ENCODE results near the gene TMC6. TPM values are rescaled to one million over a fixed set of nuclear protein-coding genes. Genes with fewer than 3 reads are reported as not detected.
"Not testable (repeated sequence)": the region's sequence is repeated elsewhere in the genome, so short reads cannot be mapped to it uniquely, and the experiment has no call there.

The TMC6 gene
- total RNA-seq, 1 experiment from 2014 or later: not detected

GRCh38 chr17:78154903-78155811 lies 26.6 kb upstream of the TMC6 start:
- no peak for DNase-seq (ENCODE audit: low read depth)

DNA sequence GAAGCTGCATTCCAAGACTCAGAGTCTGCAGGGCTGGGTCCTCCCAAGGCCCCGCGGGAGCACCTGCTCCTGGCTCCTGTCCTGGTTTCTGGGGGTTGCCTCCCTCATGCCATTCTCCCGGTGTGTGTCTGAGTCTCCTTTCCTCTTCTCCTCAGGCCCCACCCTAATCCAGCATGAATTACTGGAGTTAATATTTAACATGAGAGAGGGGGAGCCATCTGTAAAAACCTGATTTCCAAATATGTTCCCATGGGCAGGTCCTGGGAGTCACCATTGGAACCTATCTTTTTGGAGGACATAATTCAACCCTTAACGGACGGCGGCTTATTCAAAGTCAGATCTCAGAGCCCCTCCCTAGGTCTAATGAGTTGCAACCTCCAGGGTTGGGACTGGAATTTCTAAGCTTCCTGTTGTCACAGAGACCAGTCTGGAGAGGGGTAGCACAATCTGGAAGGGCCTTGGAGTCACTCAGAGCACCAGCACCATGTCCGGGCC lies 23.0 kb upstream of the TMC6 start:
- DNase-seq (ENCODE audit: low read depth): peak; percentile 37

DNA sequence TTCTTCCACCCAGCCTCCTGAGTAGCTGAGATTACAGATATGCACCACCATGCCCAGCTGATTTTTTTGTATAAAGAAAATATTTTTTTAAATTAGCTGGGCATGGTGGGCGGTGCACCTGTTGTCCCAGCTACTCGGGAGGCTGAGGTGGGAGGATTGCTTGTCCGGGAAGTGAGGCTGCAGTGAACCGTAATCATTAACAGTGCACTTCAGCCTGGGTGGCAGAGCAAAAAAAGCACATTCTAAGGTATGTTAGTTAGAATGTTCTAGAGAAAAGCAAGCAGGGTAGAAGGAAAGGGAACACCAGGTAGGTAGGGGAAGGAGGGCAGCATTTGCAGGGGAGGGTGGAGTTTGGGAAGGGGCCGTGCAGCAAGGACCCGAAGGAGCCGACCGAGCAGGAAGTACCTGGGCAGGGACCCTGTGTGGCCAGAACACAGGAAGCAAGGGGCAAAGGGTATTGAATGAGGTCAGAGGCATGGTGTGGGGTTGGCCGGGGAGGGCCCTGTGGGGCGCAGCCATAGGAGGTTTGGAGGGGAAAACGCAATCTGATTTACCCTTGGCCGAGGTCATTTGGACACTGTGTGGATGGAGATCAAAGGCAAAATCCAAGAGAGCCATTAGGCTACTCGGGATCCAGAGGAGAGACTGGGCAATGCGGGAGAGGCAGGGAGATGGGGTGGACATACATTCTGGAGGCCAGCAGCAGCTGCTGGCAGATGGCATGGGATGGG lies 19.9 kb upstream of the TMC6 start:
- DNase-seq (ENCODE audit: low read depth): no peak

DNA sequence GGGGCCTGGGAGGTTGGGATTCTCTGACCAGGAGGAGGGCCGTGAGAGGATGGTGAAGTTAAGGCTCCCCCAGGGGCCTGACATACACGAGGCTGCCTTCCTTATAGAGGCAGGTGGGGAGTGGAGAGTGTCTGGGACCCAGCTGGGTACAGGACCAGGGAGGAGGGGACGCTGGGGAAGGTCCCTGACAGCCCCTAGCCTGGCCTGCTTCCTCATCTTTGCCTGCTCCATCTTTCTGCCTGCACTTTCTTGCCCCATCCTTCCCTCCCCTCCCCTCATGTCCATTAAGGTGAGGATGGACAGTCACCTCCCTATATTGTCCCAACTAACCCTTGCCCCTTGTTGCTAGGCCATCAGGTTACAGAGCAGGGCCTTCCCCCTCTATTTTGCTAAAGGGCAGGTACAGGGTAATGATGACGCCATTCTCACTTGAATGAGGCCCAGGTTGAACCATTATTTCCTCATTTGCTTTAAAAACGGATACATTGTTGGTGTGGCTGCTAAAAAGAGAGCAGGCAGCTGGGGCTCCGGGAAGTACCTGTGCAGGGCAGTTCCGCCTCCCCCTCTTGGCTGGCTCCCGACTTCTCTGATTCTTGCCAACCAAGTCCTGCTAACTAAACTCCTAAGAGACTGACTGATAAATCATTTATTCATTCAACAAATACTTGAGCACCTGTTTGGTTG lies 18.9 kb upstream of the TMC6 start:
- DNase-seq (ENCODE audit: low read depth): no peak

GRCh38 chr17:78146881-78147280 lies 18.3 kb upstream of the TMC6 start:
- DNase-seq (ENCODE audit: low read depth): no peak

DNA sequence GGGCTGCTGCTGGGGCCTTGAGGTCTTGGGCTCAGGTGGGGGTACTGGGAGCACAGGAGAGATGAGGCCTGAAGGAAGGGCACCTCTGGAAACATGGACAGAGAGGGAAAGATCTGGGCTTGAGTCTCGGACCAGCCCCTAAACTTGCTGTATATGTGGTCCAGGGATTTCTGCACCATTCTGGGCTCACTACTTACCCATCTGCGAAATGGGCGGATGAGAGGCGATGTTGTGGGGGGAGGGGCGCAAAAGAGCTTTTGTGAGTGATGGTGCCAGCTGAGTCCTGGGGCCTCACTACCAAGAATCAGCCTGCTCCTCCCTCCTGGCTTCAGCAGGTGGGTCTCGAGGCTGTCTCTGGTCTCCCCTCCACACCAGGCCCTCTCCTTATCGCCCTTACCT lies 17.9 kb upstream of the TMC6 start:
- no peak for DNase-seq (ENCODE audit: low read depth)

- peak; percentile 56 for DNase-seq (ENCODE audit: low read depth)
Observed at GRCh38 chr17:78144736-78145641, 16.4 kb upstream of the TMC6 start.

GRCh38 chr17:78144147-78144719 lies 15.7 kb upstream of the TMC6 start:
- peak; percentile 61 for DNase-seq (ENCODE audit: low read depth)

DNA sequence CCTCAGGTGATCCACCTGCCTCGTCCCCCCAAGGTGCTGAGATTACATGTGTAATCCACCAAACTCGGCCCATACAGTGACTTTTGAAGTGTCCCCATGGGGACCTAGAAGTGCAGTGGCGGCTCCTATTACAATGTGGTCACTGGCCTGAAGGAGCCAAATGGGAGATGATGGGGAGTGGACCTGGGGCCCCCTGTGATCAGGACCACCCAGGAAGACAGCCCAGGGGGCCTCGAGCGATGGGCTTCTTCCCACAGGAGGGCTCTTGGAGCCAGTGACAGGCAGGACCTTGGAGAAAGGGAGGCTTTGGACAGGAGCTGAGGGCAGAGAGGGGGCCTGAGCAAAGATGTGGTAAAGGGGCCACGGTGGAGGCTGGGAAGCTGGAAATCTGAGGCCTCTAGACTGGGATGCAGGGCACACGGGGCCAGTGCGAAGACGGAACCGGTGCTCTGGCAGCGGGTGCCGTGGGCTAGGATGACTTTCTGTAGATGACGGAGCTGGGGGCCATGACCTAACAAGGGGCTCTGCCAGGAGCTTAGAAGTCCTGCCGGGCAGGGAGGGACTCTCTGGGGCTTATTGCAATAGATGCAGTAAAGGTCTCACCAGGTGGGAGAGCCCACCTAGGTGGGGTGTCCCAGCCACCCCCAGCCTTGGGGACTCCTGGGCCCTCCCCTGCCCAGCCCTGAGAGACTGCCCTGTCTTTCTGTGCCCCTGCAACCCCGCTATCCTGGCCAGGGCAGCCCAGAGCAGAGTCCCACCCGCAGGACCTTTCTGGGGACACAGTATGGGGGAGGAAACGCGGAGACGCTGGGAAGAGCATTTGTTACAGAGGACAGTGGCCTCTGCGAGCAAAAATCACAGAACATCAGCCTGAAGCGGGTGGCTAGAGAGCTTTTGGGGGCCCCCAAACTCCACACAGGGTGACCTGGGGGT lies 14.9 kb upstream of the TMC6 start:
- no peak for DNase-seq (ENCODE audit: low read depth)

- peak; percentile 61 for DNase-seq (ENCODE audit: low read depth)
Observed at GRCh38 chr17:78142119-78142861, 13.7 kb upstream of the TMC6 start.

- DNase-seq (ENCODE audit: low read depth): no peak
Observed at GRCh38 chr17:78141437-78142118, 13.0 kb upstream of the TMC6 start.

DNA sequence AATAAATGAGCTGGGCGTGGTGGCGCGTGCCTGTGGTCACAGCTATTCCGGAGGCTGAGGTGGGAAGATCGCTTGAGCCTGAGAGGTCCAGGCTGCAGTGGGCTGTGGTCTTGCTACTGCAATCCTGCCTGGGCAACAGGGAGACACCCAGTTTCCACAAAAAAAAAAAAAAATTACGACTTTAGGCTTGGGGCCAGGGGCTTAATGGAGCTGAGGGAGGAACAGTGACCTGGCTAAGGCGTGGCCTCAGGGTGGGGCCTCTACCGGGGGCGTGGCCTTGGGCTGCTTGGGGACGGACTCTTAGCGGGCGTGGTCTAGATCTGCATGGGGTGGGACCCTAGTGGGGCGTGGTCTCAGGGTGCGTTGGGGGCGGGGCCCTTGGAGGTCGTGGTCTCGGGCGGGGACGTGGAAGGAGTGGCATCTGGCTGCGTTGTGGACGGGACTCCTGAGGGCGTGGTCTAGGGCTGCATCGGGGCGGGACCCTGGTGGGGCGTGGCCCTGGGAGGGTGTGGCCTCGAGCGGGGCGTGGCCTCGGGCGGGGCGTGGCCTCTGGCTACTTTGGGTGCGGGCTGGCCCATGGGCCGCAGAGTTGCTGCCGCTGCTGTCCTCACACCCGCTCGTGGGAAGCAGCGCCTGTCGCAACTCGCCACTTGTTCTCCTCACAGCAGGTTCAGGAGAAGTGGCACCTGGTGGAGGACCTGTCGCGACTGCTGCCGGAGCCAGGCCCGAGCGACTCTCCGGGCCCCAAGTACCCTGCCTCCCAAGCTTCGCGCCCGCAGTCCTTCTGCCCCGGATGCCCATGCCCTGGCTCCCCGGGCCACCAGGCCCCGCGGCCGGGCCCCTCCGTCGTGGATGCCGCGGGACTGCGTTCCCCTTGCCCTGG lies 11.9 kb upstream of the TMC6 start:
- DNase-seq (ENCODE audit: low read depth): peak; percentile 91

DNA sequence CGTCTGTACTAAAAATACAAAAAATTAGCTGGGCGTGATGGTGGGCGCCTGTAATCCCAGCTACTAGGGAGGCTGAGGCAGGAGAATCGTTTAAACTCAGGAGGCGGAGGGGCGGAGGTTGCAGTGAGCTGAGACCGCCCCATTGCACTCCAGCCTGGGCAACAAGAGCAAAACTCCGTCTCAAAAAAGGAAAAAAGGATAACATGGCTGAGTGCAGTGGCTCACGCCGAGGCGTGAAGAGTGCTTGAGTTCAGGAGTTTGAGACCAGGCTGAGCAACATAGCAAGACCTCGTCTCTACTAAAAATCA lies 11.3 kb upstream of the TMC6 start:
- DNase-seq (ENCODE audit: low read depth): not testable (repeated sequence)

- no peak for DNase-seq (ENCODE audit: low read depth)
Observed at GRCh38 chr17:78138204-78139060, 9.9 kb upstream of the TMC6 start.

DNA sequence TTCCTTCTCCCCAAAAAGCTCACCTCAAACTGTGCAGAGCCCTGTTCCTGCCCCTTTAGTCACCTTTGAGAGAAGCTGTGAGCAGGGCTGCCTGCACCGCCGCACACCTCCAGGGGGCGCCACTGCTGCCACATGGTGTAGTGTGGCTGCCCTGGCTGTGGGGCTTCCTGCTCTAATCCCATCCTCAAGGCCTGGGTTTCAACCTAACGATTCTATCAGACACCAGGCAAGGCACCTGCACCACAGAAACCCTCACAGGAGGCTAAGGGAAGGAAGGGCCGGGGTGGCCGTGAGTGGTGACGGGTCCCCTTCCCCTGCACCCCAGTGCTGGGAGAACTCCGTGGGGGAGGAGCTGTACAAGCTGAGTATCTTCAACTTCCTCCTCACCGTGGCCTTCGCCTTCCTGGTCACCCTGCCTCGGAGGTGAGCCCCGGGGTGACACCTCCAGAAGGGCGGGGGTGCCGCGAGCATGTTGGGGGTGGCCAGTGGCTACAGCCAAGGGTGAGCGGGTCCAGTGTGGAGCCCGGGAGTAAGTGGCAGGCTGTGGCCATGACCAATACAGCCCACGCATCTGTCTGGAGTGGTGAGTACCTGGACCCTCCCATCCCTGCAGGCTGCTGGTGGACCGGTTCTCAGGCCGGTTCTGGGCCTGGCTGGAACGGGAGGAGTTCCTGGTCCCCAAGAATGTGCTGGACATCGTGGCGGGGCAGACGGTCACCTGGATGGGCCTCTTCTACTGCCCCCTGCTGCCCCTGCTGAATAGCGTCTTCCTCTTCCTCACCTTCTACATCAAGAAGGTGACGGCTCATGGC lies 9.0 kb upstream of the TMC6 start:
- DNase-seq (ENCODE audit: low read depth): no peak

Measured in RPMI7951 (cell line).